OCI-LY3 (cell line): ENCODE data around the gene CHN2.

ENCODE experiments used
- H2AFZ ChIP-seq: fragments of 200-600, 300-600 bp; shearing (Covaris generic); 2 replicates; pipeline ENCODE4 v1.6.0; 2014; ENCODE audit warnings: antibody characterized with exemption, low read depth, low read length
- H3K27ac ChIP-seq: fragments of 200-600, 300-600 bp; sonication (generic); 2 replicates; pipeline ENCODE4 v1.5.1; 2014; ENCODE audit warnings: mild to moderate bottlenecking, low read length, moderate library complexity, mixed read lengths
- H3K27me3 ChIP-seq: fragments of 200-600, 300-600 bp; sonication (generic); 2 replicates; pipeline ENCODE4 v1.6.1; 2014; ENCODE audit warnings: low read depth, low read length, mixed read lengths
- H3K36me3 ChIP-seq: fragments of 200-600, 300-600 bp; sonication (generic); replicated peaks from 2 replicates; pipeline ENCODE3; 2014; ENCODE audit warnings: low read depth, low read length, mixed read lengths
- H3K4me1 ChIP-seq: fragments of 300-600, 200-600 bp; sonication (generic); 2 replicates; pipeline ENCODE4 v1.6.1; 2014; ENCODE audit warnings: low read length, mixed read lengths
- H3K4me2 ChIP-seq: fragments of 200-600, 300-600 bp; sonication (generic); 2 replicates; pipeline ENCODE4 v1.6.1; 2014; ENCODE audit warnings: low read length, mixed read lengths
- H3K4me3 ChIP-seq: fragments of 300-600, 200-600 bp; sonication (generic); 2 replicates; pipeline ENCODE4 v1.5.1; 2014; ENCODE audit warnings: antibody characterized with exemption, mild to moderate bottlenecking, low read length, moderate library complexity
- H3K79me2 ChIP-seq: fragments of 300-600, 200-600 bp; shearing (Covaris generic); 2 replicates; pipeline ENCODE4 v1.6.1; 2014; ENCODE audit warnings: mild to moderate bottlenecking, low read length, mixed read lengths
- H3K9ac ChIP-seq: fragments of 300-600, 200-600 bp; shearing (Covaris generic); 2 replicates; pipeline ENCODE4 v1.6.0; 2014; ENCODE audit warnings: mild to moderate bottlenecking, low read length, moderate library complexity
- H3K9me3 ChIP-seq: fragments of 200-600, 300-600 bp; shearing (Covaris generic); 2 replicates; pipeline ENCODE4 v1.6.1; 2014; ENCODE audit warnings: low read length, mixed read lengths; ENCODE audit not compliant: insufficient read depth
- H4K20me1 ChIP-seq: fragments of 200-600, 300-600 bp; sonication (generic); 2 replicates; pipeline ENCODE4 v1.6.1; 2016; ENCODE audit warnings: low read length, mixed read lengths; ENCODE audit not compliant: insufficient read depth
- EZH2phosphoT487 ChIP-seq: fragments of 200-600 bp; shearing (Covaris generic); IDR thresholded peaks from 2 replicates; pipeline ENCODE4 v1.6.1; 2018; ENCODE audit warnings: antibody characterized with exemption, mixed run types, low read depth
- TF ChIP-seq, protein P1 (sequence below): fragments of 200-600, 300-600 bp; sonication (generic); IDR thresholded peaks from 2 replicates; pipeline ENCODE4 v1.5.1; 2014; ENCODE audit warnings: antibody characterized with exemption, low read length, low read depth

CHN2 gene

DNA sequence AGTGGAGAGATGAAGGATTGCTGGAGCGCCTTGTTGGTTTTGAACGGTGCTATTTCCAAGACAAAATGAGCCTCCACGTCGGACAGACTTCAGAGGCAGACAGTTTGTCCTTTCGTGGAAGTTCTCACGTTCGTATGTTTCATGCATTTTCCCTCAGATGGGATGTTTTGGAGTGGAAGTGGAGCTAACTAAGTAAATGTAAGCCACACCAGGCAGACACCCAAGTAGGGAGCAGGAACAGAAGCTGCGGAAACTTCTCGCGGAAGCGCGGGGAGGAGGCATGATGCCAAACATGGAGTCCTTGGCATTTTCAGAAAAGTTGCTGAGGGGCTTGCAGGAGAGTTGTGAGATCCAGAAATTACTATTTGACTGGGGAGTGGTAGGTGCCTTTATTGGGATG, 223.5 kb downstream of the CHN2 start:
- H3K27me3 ChIP-seq = peaks cover 31% of the 10 kb centered on the region
- H3K27ac ChIP-seq = no peak overlapping the region
- H3K4me1 ChIP-seq = no peaks in the 10 kb centered on the region
- no peaks in the 10 kb centered on the region for H3K36me3 ChIP-seq
- no peaks in the 10 kb centered on the region for H4K20me1 ChIP-seq
- H3K9ac ChIP-seq = no peak overlapping the region
- H2AFZ ChIP-seq = no peak overlapping the region
- no peaks in the 10 kb centered on the region for H3K9me3 ChIP-seq
- H3K4me2 ChIP-seq = no peak overlapping the region
- no peak overlapping the region for H3K4me3 ChIP-seq
- H3K79me2 ChIP-seq = no peaks in the 10 kb centered on the region
- TF ChIP-seq, protein P1, sequence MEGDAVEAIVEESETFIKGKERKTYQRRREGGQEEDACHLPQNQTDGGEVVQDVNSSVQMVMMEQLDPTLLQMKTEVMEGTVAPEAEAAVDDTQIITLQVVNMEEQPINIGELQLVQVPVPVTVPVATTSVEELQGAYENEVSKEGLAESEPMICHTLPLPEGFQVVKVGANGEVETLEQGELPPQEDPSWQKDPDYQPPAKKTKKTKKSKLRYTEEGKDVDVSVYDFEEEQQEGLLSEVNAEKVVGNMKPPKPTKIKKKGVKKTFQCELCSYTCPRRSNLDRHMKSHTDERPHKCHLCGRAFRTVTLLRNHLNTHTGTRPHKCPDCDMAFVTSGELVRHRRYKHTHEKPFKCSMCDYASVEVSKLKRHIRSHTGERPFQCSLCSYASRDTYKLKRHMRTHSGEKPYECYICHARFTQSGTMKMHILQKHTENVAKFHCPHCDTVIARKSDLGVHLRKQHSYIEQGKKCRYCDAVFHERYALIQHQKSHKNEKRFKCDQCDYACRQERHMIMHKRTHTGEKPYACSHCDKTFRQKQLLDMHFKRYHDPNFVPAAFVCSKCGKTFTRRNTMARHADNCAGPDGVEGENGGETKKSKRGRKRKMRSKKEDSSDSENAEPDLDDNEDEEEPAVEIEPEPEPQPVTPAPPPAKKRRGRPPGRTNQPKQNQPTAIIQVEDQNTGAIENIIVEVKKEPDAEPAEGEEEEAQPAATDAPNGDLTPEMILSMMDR = no peak
- no peak for TF ChIP-seq EZH2phosphoT487

- Histone ChIP-seq H3K79me2 (no peaks in the 10 kb centered on the region), H3K4me3 (no peak overlapping the region), H4K20me1 (no peaks in the 10 kb centered on the region), H3K4me2 (no peak overlapping the region), H3K9ac (no peak overlapping the region), H3K27ac (no peak overlapping the region), H2AFZ (no peak overlapping the region), H3K27me3 (peaks cover 37% of the 10 kb centered on the region), H3K9me3 (no peaks in the 10 kb centered on the region), H3K36me3 (no peaks in the 10 kb centered on the region), H3K4me1 (no peaks in the 10 kb centered on the region)
- no peak for TF ChIP-seq EZH2phosphoT487
- TF ChIP-seq, protein P1 = no peak
Measured at GRCh38 chr7:29418651-29419050, 224.1 kb downstream of the CHN2 start.

DNA sequence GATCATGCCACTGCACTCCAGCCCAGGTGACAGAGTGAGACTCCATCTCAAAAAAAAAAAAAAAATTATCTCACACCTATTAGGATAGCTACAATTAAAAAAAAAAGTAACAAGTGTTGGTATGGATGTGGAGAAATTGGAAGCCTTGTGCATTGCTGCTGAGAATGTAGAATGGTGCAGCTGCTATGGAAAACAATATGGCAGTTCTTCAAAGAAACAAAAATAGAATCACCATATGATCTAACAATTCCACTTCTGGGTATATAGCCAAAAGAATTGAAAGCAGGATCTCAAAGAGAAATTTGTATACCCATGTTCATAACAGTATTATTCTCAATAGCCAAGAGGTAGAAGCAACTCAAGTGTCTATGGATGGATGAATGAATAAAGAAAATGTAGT, 225.4 kb downstream of the CHN2 start:
- no peak overlapping the region for H3K4me2 ChIP-seq
- H3K79me2 ChIP-seq = no peaks in the 10 kb centered on the region
- no peak for TF ChIP-seq EZH2phosphoT487
- TF ChIP-seq, protein P1 = no peak
- H3K27me3 ChIP-seq = peaks cover 44% of the 10 kb centered on the region
- no peaks in the 10 kb centered on the region for H4K20me1 ChIP-seq
- peaks cover 7% of the 10 kb centered on the region for H3K4me1 ChIP-seq
- H3K27ac ChIP-seq = no peak overlapping the region
- H3K4me3 ChIP-seq = no peak overlapping the region
- H3K36me3 ChIP-seq = no peaks in the 10 kb centered on the region
- H3K9me3 ChIP-seq = no peaks in the 10 kb centered on the region
- no peak overlapping the region for H3K9ac ChIP-seq
- H2AFZ ChIP-seq = no peak overlapping the region

DNA sequence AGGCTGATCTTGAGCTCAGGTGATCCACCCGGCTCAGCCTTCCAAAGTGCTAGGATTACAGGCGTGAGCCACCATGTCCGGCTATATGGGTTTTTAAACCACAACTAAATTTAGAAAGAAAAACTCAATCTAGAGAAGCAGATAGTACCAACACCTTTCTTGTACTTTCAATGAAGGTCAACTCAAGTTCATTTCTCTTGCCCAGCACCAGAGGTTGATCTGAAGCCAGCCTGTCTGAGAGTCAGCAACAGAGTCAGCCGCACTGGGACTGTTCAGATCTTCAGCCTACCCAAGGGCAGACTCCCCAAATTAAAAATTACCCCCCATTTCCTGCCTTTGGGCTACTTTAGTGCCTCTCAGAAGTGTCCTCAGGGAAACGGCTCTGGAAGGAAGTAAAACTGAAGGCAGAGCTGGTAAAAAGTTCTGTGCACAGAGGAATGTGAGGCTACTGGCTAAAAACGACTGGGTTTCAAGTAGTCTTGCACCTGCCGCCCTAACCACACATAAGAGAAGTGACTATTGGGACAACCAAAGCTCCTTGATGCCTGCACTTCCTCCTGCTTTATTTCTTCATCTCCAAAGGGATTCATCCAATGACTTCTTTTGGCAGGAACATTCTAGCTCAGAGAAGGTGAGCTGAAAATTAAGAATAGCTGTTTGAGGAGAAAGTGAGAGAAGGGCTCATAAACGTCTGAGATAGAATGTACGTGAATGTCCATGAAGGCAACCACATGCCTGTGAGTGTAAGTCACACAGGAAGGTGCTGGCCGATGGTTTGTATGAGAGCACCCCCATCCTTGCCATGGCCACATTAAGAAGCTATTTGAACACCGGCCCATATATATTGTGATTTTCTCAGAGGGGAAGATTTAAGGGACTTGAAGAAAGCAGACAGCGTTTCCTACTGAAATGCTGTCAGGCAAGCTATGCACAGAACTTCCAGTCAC, 226.7 kb downstream of the CHN2 start:
- Histone ChIP-seq H2AFZ (no peak overlapping the region), H3K36me3 (no peaks in the 10 kb centered on the region), H3K4me2 (no peak overlapping the region), H3K27ac (no peak overlapping the region), H3K9me3 (no peaks in the 10 kb centered on the region), H3K79me2 (no peaks in the 10 kb centered on the region), H3K4me1 (peaks cover 7% of the 10 kb centered on the region), H4K20me1 (no peaks in the 10 kb centered on the region), H3K27me3 (peaks cover 44% of the 10 kb centered on the region), H3K9ac (no peak overlapping the region), H3K4me3 (no peak overlapping the region)
- TF ChIP-seq EZH2phosphoT487 = no peak
- TF ChIP-seq, protein P1 = no peak
